Measurements from ENCODE around the gene HOMER2. TPM values are rescaled to one million over a fixed set of nuclear protein-coding genes. Genes with fewer than 3 reads are reported as not detected.
"Not testable (repeated sequence)": the region's sequence is repeated elsewhere in the genome, so short reads cannot be mapped to it uniquely, and the experiment has no call there.

The HOMER2 gene
- total RNA-seq, 1 experiment from 2014 or later: 14.2 TPM

GRCh38 chr15:82823049-82823448 lies 129.5 kb downstream of the HOMER2 start:
- H2AFZ ChIP-seq (ENCODE audit: low read length): no peak overlapping the region
- no peak overlapping the region for H3T11ph ChIP-seq (ENCODE audit: low read length)
- TF ChIP-seq CTCF (conservative IDR thresholded peaks at IDR 0.05): no peak
- H4K5ac ChIP-seq (ENCODE audit: insufficient read length, low read depth, low read length): no peak overlapping the region
- Mint-ChIP-seq H3K4me1 (no peaks in the 10 kb centered on the region), H3K36me3 (ENCODE audit: insufficient read depth in 1 of 3, low read depth in 3 of 3) (peaks cover 20 to 49% (median 36%) of the 10 kb centered on the region in 3 experiments), H3K27ac (no peak overlapping the region), H3K9me3 (peaks cover 0 to 3% of the 10 kb centered on the region in 2 experiments; a peak in 3 of 5 replicates), H3K4me3 (no peak overlapping the region), H3K27me3 (ENCODE audit: low read depth) (no peaks in the 10 kb centered on the region; the same call in 1 of the 2 replicates)
- no peak overlapping the region for H2AK5ac ChIP-seq (ENCODE audit: insufficient read length, low read length)
- WGBS (ENCODE audit: extremely low coverage, insufficient read length, low lambda C conversion rate): no CpG with 5 or more reads among the region's 5 CpGs
- H3K4ac ChIP-seq (ENCODE audit: low read depth, low read length): no peak overlapping the region
- no peak overlapping the region for H4K8ac ChIP-seq (replicated peaks; ENCODE audit: insufficient read length, low read depth, low read length)
- H3K79me1 ChIP-seq (ENCODE audit: insufficient read depth, low read depth, low read length, poor library complexity, severe bottlenecking): no peaks in the 10 kb centered on the region
- H3K14ac ChIP-seq (ENCODE audit: insufficient read depth, low read length): no peak overlapping the region
- H3K56ac ChIP-seq (ENCODE audit: insufficient read length, low read depth, low read length): no peak overlapping the region
- H2BK12ac ChIP-seq (ENCODE audit: insufficient read length, low read depth, low read length): no peak overlapping the region
- no peaks in the 10 kb centered on the region for H3K23me2 ChIP-seq (ENCODE audit: insufficient read length, low read depth, low read length, poor library complexity, severe bottlenecking)
- H3K4me2 ChIP-seq (ENCODE audit: insufficient read depth, insufficient read length, low read length): no peak overlapping the region
- no peaks in the 10 kb centered on the region for H3K4me1 ChIP-seq (ENCODE audit: insufficient read depth, low read length)
- DNase-seq: no peak
- no peak overlapping the region for H2BK120ac ChIP-seq (ENCODE audit: low read depth, low read length, poor library complexity, severe bottlenecking)
- no peak overlapping the region for H3K27ac ChIP-seq (ENCODE audit: insufficient read length, low read depth, low read length)
- H3K27me3 ChIP-seq (ENCODE audit: insufficient read depth, low read length): no peaks in the 10 kb centered on the region
- no peak overlapping the region for H3K18ac ChIP-seq (ENCODE audit: insufficient read length, low read depth, low read length)
- no peaks in the 10 kb centered on the region for H3K79me2 ChIP-seq (ENCODE audit: insufficient read depth, low read length)
- H4K20me1 ChIP-seq (ENCODE audit: control insufficient read depth, insufficient read depth, insufficient read length): no peaks in the 10 kb centered on the region
- H2BK20ac ChIP-seq (ENCODE audit: low read depth, low read length, poor library complexity, severe bottlenecking): no peak overlapping the region
- H4K91ac ChIP-seq (ENCODE audit: insufficient read length, low read depth, low read length): no peak overlapping the region
- H2BK5ac ChIP-seq (ENCODE audit: insufficient read length, low read length): no peak overlapping the region
- no peaks in the 10 kb centered on the region for H3K9me3 ChIP-seq (ENCODE audit: control insufficient read depth, low read depth, low read length)
- no peak overlapping the region for H3K9ac ChIP-seq (ENCODE audit: extremely low read depth, insufficient read length, low read length)
- H3K23ac ChIP-seq (ENCODE audit: insufficient read length, low read depth, low read length): no peak overlapping the region
- H2BK15ac ChIP-seq (ENCODE audit: low read depth, low read length): no peak overlapping the region

GRCh38 chr15:82821851-82822250 lies 130.7 kb downstream of the HOMER2 start:
- not testable (repeated sequence) for H2BK20ac ChIP-seq (ENCODE audit: low read depth, low read length, poor library complexity, severe bottlenecking); H4K5ac ChIP-seq (ENCODE audit: insufficient read length, low read depth, low read length); H3K9ac ChIP-seq (ENCODE audit: extremely low read depth, insufficient read length, low read length); H3K4ac ChIP-seq (ENCODE audit: low read depth, low read length); DNase-seq; H4K8ac ChIP-seq (replicated peaks; ENCODE audit: insufficient read length, low read depth, low read length); H2AFZ ChIP-seq (ENCODE audit: low read length); H3K9me3 ChIP-seq (ENCODE audit: control insufficient read depth, low read depth, low read length); H3T11ph ChIP-seq (ENCODE audit: low read length); H3K27me3 ChIP-seq (ENCODE audit: insufficient read depth, low read length); H3K4me1 Mint-ChIP-seq; H2AK5ac ChIP-seq (ENCODE audit: insufficient read length, low read length); H4K91ac ChIP-seq (ENCODE audit: insufficient read length, low read depth, low read length); H3K14ac ChIP-seq (ENCODE audit: insufficient read depth, low read length); H3K4me3 Mint-ChIP-seq; H3K23ac ChIP-seq (ENCODE audit: insufficient read length, low read depth, low read length); H3K23me2 ChIP-seq (ENCODE audit: insufficient read length, low read depth, low read length, poor library complexity, severe bottlenecking); H3K18ac ChIP-seq (ENCODE audit: insufficient read length, low read depth, low read length); H4K20me1 ChIP-seq (ENCODE audit: control insufficient read depth, insufficient read depth, insufficient read length); H2BK5ac ChIP-seq (ENCODE audit: insufficient read length, low read length); H3K4me2 ChIP-seq (ENCODE audit: insufficient read depth, insufficient read length, low read length); H2BK120ac ChIP-seq (ENCODE audit: low read depth, low read length, poor library complexity, severe bottlenecking); H3K27ac Mint-ChIP-seq; H2BK15ac ChIP-seq (ENCODE audit: low read depth, low read length); H3K79me2 ChIP-seq (ENCODE audit: insufficient read depth, low read length); H3K27me3 Mint-ChIP-seq (ENCODE audit: low read depth); H3K9me3 Mint-ChIP-seq; H3K56ac ChIP-seq (ENCODE audit: insufficient read length, low read depth, low read length); H2BK12ac ChIP-seq (ENCODE audit: insufficient read length, low read depth, low read length); H3K4me1 ChIP-seq (ENCODE audit: insufficient read depth, low read length); H3K79me1 ChIP-seq (ENCODE audit: insufficient read depth, low read depth, low read length, poor library complexity, severe bottlenecking); H3K27ac ChIP-seq (ENCODE audit: insufficient read length, low read depth, low read length)
- H3K36me3 Mint-ChIP-seq (ENCODE audit: insufficient read depth in 1 of 3, low read depth in 3 of 3): peaks cover 20 to 44% (median 39%) of the 10 kb centered on the region in 3 experiments

Data from H9 (cell line).